NCI-H526 treated with DMSO at 0.1 percent for 48 hours (cell line): Measurements from ENCODE around the gene ACACB.
A peak's percentile ranks its signal among the peaks of the same experiment; 100 is the strongest.

Experiments
- DNase-seq: peaks from one replicate; lab custom pipeline; 2025; lab: John Stamatoyannopoulos, UW

ACACB gene

DNA sequence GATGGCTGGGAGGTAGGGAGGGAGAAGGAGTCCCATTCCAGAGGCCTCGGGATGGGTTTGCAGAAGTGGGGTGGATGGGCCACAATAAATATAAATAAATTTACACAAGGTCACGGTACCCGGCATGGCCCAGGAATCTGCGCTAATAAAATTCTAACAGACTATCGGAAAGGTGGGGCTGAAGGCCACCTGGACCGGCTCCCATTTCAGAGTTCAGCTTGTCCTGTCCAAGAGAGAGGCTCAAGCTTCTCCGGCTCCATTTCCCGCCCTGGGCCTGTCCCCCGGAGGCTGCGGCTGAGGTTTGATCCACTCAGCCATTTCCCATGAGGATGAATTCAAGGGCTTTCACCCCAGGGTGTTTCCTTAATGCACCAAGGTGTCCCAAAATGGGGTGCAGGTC is 162.5 kb downstream of the ACACB start:
- DNase-seq = no peak

DNA sequence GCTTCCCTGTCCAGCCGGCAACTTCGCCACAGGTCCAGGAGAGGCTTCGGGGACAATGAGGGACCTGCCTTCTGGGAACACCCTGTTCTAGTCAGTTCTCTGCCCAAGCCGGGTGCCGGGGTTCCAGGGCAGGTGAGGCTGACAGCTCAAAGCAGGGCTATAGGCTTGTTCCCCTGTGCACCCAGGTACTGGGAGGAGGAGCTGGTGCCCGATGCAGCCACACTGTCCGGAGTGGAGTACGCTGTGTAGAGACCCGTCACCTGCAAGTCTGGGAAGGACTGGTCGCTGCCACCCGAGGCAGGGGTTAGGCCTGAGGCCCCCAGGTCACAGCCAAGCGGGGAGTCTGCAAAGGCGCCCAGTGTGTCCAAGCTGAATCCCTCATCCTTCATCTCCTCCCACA is 163.1 kb downstream of the ACACB start:
- DNase-seq = no peak

DNA sequence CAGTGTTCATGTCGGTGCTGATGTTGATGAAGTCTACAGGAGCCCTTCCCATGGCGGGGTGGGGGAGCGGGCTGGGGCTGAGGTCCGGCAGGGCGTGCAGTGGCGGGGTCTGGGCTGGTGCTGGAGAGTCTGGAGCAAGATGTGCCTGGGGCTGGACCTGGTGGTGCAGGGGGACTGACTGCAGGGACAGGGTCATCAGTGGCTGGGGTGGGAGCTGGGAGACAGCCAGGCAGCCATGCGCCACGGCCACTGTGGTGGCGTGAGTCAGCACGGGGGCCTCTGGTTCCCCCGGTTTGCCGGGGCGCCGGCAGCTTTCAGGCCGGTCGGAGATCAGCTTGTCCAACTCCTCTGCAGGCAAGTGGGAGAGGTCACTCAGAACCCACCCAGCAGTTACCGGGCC is 165.1 kb downstream of the ACACB start:
- no peak for DNase-seq

DNA sequence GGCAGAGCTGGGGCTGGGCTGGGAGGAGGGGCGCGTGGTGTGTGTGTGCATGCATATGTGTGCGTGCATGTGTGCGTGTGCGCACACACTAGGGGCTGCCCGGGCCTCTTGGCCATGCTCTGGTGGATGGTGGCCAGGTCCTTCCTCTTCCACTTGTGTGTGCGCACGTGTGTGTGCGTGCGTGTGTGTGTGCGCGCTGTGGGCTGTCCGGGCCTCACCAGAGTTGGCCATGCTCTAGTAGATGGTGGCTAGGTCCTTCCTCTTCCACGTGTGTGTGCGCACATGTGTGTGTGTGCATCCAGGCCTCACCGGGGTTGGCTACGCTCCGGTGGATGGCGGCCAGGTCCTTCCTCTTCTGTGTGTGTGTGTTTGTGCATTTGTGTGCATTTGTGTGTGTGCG is 168.0 kb downstream of the ACACB start:
- no peak for DNase-seq

DNA sequence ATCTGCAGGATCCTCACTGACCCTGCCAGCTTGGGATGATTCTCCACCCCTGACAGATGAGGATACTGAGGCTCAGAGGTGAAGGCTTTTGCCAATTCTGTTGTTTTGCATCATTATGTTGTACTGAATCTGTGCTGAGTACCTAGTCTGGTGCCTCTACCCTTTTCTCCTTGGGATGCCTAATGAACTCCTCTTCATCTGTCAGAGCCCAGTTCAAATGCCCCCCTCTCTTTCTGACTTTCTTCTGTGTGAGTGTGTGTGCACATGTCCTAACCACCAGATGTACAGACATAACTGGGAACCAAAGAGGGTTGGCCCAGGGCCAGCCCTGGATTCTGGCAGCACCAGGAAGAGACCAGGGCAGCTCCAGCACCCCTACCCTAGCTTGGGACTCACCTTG is 169.9 kb downstream of the ACACB start:
- DNase-seq = no peak

DNA sequence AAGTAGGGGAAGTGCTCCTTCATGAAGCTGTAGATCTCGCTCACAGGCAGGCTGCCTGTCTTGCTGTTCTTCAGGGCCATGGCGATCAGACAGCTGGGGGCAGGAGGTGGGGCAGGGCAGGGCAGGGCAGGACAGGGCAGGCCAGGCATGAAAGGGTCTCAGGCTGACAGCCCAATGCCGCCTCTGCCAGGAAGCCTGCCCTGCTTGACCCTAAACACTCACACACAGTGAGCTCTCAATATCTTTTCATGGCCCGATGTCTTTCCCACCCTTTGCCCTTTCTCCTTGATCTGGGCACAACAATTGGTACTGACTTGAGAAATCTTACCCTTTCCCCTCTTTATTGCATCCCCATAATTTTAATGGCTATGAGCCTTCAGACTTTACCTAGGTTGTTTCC is 170.3 kb downstream of the ACACB start:
- DNase-seq = no peak

DNA sequence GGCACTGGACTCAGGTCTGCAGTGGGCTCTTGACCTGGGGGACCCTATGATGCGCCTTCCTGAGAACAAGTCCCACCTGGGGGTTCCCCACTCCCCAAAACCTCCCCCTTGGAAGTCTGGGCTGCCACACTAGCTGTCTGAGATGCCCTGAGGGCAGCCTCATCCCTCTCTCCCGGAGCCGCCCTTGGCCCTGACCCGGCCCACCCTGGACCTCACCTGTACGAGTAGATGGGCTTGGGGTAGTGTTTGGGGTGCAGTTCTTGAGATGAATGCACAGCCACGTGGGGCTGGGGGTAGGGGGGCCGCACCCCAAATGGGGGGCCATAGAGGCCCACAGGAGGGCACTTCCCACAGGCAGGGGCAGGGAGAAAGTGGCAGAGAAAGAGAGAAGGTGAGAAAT is 170.8 kb downstream of the ACACB start:
- DNase-seq = no peak

DNA sequence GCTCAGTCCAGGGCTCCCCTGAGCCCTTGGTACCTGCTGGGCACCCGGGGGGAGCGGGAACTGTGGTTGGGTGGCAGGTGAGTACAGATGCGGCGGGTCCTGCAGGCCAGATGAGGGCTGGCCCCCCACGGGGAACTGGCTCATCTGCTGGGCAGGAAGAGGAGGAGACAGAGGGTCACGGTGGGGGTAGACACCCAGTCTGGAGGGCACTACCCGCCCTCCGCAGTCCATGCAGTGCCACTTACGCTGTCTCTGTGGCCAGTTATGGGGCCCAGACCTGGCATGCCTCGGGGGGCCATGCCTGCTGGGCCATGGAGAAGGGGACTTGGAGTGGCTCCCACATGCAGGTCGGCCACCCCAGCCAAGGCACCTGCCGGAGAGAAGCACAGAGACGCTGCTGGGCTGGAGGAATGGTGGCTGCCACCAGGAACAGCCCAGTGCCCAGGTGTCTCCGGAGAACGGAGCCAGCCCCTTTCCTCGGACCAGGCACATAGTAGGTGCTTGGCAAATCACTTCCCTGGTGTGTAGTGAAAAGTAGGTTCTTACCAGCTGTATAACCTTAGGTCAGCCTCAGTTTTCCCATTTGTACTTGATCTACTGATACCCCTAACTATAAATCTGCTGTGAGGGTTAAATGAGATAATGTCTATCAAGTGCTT is 171.6 kb downstream of the ACACB start:
- DNase-seq = no peak

DNA sequence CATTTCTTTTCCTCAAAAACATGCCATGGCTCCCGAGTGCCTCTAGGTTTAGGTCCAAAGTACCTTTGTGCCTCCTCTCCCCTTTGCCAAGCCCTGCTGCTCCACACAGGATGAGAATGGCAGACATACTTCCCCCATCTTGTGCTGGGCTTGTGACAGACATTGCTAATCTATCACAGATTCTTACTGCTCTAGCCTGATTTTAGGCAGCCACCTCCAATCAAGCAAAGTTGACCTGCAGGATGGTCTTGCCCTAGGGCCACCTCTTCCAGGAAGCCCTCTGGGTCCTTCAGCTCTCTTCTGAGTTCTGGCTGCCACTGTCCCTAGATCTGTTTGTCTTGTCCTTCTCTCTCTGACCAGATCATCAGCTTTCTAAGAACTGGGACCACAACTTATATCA is 172.2 kb downstream of the ACACB start:
- DNase-seq = no peak

DNA sequence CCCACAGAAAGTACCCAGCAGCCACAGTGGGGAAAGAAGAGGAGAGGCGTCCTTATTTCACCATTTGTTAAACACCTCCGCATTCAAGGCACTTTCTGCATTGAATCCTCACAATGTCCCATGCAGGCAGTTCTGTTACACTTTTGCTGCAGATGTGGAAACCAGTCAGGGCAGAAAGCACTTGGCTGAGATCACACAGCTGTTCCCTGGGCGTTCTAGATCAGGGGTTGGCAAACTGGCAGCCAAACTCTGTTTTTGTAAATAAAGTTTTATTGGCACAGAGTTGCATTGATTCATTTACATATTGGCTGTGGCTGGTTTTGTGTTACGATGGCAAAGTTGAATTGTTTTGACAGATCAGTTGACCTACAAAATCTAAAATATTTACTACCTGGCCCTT is 172.6 kb downstream of the ACACB start:
- no peak for DNase-seq

DNA sequence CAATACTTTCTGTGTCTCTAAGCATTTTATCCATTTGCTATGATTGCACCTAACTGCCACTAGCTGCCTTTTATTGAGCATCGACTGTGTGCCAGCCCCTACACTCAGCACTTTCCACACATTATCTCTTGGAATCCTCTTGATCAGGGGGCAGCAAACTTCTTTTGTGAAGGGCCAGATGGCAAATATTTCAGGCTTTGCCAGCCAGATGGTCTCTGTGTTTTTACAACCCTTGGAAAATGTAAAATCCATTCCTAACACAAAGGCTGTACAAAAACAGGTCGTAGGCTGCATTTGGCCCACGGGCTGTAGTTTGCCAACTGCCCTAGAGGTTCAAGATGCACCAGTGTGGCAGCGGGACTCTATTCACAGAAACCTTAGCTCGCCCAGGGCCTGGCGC is 173.2 kb downstream of the ACACB start:
- DNase-seq = no peak

DNA sequence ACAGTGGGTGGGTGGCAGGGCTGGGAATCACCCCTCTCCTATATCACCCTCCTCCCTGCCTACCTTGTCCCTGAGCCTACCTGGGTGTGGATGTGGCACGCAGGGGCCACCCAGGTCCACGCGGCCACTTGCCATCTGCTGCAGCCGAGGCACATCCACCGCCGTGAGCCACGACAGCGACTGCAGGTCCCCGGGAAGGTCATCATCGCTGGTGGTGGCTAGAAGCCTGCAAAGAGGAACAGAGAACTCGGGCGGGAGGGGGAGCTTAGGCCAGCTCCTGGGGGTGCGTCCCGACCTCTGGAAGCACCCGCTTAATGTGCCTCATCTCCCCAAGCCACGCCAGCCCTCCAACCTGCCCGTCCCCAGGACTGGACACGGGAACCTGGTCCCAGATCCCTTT is 173.7 kb downstream of the ACACB start:
- DNase-seq = no peak

DNA sequence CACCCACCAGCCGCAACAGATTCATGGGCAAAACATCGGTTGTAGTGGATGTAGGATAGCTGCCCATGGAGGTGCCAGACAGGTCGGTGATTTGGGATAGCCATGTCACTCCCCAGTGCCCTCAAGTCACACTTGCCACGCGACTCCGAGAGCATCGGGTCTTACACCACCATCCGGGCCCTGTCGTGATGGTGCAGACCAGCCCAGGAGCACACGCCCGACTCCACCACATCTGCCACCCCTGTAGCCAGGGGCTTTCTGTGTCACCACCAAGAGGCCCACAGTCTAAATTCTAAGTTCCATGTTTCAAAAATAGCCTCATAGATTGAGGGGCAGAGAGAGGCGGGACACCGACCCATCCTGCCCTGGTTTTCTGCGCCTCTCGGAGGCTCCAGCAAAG is 174.7 kb downstream of the ACACB start:
- no peak for DNase-seq

DNA sequence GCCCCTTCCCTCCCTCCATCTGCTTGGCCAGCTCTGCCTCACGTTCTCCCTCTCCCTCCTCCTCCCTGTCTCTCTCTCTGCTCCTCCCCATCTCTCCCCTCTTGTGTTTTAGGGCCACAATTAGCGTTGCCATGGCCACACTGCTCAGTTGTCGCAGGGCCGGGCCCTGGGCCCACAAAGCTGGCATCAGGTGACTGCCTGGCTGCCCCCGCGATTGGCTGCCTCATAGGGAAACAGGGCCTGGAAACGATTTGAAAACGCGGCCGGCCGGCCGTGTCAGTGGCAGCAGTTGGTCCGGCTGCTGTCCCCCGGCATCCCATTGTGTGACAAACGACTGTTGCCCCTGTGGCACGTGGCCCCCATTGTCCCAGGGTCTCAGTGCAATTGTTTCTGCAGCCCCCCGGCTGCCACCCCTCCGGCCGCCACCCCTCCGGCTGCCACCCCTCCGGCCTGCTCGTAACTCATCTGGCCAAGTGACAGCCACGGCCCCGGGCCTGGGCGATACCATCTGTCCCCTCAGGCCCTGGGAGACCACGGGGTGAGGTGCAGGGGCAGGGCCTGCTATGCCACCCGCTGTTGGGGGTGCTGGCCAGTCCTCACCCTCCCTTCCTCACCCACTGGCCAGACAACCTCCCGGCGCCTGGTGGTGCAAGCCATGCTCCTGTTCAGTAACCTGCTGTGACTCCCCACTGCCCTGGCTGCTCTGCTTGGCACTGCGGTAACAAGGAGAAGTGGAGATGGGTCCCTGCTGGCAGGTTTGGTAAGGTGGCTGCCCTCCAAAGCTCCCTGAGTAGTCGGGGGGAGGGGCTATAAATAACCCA is 175.3 kb downstream of the ACACB start:
- peak; percentile 78 for DNase-seq

DNA sequence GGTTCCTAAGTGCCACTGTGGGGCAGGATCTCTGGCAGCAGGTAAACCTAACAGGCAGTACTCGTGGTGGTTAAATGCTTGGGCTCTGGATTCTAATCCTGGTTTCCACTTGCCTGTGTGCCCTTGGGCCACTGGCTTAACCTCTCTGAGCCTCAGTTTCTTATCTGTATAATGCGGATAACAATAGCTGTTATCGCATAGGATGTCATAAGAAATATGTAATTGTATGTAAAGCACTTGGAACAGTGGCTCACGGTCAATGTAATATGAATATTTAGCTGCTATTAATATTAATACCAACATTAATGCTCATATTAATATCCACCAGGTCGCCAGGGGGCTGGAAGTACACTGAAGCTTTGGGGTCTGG is 175.9 kb downstream of the ACACB start:
- DNase-seq = no peak

DNA sequence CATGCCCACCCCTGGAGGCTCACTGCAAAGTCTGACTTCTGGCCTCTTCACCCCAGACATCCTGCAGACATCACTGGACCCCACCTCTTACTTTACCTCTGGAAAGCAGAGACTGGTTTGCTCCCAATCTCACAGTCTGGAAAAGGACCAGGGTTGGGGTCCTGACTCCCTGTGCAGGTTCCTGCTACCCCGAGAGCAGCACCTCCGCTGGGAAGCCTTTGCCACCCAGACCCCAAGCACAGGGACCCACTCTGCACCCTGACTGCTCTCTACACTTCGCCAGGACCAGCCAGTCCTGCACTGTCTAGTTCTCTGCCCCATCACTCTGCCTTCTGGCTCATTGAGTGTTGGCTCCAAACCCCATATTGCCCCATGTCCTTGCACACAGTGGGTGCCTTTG is 176.7 kb downstream of the ACACB start:
- no peak for DNase-seq

DNA sequence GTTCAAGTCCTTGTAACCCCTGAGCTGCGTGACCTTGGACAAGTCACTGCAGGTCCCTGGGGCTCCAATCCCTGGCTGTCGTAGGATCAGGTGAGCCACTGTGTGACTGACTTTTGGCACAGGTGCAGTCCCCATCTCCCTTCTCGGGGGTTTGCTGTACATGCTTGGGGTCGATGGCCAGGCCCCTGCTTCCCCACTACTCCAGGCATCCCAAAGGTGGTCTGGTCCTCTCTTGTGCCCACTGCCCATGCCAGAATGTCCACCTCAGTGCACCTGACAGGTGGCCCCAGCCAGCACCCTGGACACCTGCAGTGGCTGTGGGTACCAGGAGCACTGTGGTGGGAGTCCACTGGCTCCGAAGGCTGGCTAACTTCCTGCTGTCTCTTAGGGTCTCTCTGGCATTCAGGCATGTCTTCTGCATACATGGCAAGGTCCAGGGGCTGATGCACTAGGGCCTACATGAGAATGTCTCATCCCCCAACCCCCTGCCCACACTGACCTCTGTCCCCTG is 178.0 kb downstream of the ACACB start:
- no peak for DNase-seq

DNA sequence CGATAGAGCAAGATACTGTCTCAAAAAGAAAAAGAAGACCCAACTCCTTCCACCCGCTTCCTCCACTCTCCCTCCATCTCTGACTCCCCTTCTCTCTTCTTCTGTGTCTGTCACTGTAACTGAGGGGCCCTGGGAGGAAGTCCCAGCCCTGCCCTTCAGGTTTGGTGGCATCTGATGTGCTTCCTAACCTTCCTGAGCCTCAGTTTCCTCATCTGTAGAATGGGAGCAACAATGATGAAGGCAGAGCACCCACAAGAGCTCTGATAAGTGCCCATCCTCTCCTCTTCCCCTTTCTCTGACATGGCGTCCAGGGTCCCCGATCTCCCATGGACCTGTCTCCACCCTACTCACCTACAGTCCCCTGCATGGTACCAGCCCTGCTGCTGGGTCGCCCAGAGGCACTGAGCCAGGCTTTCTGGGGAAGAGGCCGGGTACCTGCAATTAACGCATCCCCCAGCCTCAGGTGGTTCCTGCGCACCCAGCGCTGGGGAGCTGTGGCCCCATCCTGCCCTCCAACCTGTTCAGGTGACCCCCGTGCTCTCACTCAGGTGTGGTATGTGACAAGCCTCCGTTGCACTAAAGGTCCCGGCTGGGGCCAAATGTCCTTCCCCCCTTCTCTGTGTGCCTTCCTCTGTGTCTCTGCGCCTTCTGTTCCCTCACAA is 179.5 kb downstream of the ACACB start:
- DNase-seq = no peak

DNA sequence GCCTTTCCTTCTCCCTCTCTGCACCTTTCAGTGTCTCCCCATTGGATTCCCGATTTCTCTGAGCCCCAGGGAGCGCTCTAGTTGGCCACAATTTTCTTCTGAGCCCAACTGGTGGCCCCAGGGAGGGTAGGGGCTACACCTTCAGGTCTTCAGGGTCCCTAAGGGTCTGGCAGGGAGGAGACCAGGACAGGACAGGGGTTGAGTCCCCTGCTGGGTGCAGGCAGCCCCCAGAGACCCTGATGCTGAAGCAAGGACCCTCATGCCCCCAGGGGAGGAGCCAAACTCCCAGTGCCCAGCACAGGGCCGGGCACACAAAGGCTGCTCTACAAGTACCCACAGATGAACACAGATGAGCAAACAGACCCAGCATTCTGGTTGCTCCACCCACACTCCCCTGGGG is 180.0 kb downstream of the ACACB start:
- DNase-seq = no peak

DNA sequence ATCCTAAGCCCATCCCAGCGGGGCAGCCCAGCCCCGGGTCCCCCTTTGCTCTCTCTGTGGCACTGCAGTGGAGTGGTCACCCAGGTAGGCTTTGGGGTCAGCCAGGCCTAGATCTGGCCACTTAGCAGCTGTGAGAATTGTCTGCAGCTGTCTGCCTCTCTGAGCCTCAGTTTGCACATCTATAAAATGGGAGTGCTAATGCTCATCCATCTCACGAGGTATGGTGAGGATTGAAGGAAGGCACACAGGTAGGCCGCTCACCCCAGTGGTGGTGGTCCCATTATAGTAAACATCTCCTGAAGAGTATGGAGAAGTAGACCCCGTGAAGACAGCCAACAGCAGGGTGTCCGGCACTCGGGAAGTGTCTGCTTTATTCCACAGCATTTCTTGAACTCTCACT is 183.5 kb downstream of the ACACB start:
- no peak for DNase-seq

DNA sequence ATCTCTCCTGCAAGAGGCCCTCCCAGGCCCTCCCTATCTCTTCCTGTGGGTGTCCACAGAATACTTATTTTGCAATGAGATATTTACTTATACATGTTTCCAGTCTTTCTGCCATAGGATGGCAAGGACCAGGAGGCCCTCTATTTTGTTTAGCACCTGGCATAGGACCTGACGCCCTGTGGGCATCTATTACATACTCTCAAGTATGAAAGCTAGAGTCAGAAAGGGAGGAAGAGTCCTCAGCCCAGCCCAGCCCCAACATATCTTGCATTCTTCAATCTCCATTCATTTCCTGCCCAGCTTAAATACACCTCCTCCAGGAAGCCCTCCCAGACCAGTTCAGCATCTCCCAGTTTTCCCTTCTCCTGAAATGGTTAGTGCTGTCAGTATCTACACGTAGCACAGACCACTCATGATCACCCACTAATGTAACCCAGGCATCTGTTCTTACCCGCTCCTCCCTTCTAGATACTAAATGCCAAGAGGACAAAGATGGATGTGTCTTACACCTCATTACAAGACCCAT is 185.3 kb downstream of the ACACB start:
- no peak for DNase-seq

DNA sequence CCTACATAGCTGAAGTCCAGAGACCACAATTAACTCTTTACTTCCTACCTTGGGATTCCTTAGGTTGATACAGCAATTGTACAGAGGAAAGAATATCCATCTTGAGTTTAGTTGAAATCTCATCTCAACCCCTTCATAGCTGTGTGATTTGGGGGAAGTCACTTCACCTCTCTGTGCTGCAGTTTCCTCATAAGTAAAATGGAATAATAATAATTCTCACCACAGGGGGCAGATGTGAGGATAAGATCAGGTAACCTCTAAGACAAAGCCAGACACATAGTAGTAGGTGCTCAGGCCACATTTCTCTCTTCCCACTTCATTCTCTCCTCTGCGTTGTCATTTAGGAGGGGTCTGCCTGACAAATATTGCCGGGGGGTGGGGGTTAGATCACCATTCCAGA is 186.0 kb downstream of the ACACB start:
- DNase-seq = no peak

DNA sequence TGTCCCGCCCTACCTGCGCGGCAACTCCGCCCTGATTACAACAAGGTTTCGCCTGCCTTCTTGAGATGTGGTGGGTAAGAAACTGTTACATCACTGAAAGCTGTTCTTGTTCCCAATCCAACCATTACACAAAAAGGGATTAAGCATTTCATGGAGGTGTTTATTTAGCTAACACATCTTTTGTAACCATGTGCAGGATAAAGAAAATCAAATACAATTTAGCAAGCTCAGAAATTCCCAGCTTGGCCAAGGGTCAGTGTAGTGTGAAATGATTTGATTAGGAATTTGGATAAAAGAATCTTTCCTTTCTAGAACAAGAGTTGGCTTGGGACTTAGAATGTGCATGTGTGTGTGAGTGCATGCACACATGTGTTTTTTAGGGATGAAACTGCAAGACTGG is 186.4 kb downstream of the ACACB start:
- DNase-seq = no peak
